ENCODE measurements around the gene KRT39. TPM values are rescaled to one million over a fixed set of nuclear protein-coding genes. Genes with fewer than 3 reads are reported as not detected.

Gene KRT39
- total and polyA plus RNA-seq, 2 of the 13 experiments (the other 11 are each of a cell fraction or from before 2014, with no cell fraction given) = 0.07 to 1.2 TPM

DNA sequence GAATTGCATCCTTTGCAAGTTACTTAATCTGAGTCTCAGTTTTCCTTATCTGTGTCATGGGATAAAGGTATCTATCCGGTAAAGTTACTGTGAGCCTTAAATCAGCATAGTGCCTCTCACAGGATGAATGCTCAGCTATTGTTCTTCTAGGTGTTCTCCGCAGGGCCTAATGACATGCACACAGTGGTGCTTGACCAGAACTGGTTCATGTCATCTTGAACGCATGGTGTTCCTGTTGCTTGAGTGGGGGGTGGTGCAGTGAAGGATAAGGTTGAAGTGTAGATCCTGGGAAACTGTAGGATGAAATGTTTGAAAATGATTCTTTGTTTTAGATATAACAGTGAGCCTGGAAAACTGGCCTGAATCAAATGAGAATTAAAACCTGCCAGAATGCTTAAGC, 13.4 kb upstream of the KRT39 start:
- intact Hi-C loops (cut with micrococcal nuclease; ENCODE audit: unreplicated experiment) = no loop called here
- WGBS (ENCODE audit: low lambda C conversion rate) = 82% methylated on average over 3 of the region's 3 CpGs
- ChIA-PET CTCF (ENCODE audit: low intra/inter-chr PET ratio, low total read pairs) (no interaction called here), POLR2A (no interaction called here)
- in situ Hi-C loops (cut with HindIII; ENCODE audit: extremely low pct_ligation_motif_present, low pct_unique_long_range_greater_than_20kb) = no loop called here
- Histone ChIP-seq H3K36me3 (replicated peaks in 1 of 2; ENCODE audit: control insufficient read depth in 1 of 2, insufficient read depth in 2 of 2, low read length in 2 of 2) (no peaks in the 10 kb centered on the region), H3K9me3 (ENCODE audit: low read length) (no peaks in the 10 kb centered on the region), H3K9ac (ENCODE audit: insufficient read depth, low read depth, low read length) (no peak overlapping the region), H3K27me3 (ENCODE audit: control insufficient read depth in 1 of 2, insufficient read depth in 2 of 2, low read length in 2 of 2) (no peaks in the 10 kb centered on the region), H3K27ac (ENCODE audit: extremely low read length, insufficient read depth, low read length) (no peak overlapping the region), H4K20me1 (ENCODE audit: insufficient read depth, low read length) (no peaks in the 10 kb centered on the region), H3K4me1 (ENCODE audit: insufficient read depth, low read length) (peaks cover 6% of the 10 kb centered on the region; the same call in 1 of the 2 replicates), H2AFZ (ENCODE audit: low read length) (no peak overlapping the region), H3K79me2 (ENCODE audit: insufficient read depth, low read length) (no peaks in the 10 kb centered on the region), H3K4me2 (ENCODE audit: low read depth, low read length) (no peak overlapping the region), H3K4me3 (replicated peaks in 1 of 3; ENCODE audit: insufficient read depth in 1 of 3, low read depth in 2 of 3, low read length in 3 of 3) (no peak overlapping the region)
- ATAC-seq = no peak
- FAIRE-seq = no peak
- BruUV-seq (replicated peaks) = no TSS peak
- TF ChIP-seq CHCHD3 (CRISPR knock-in tag; IDR thresholded peaks at IDR 0.05) (no peak), NCOA1 (CRISPR knock-in tag; IDR thresholded peaks at IDR 0.05) (no peak), SCMH1 (CRISPR knock-in tag; IDR thresholded peaks at IDR 0.05; ENCODE audit: borderline replicate concordance) (no peak), TFDP2 (CRISPR knock-in tag; IDR thresholded peaks at IDR 0.05) (no peak), ZNF629 (CRISPR knock-in tag; conservative IDR thresholded peaks at IDR 0.05) (peak; percentile 38; the same call in 1 of the 2 replicates)
- DNase-seq (ENCODE audit: low spot score) = no peak

GRCh38 chr17:40978575-40979151, 11.9 kb upstream of the KRT39 start:
- no peak overlapping the region for H2AFZ ChIP-seq (ENCODE audit: low read length)
- FAIRE-seq = no peak
- BruUV-seq (replicated peaks) = no TSS peak
- H3K36me3 ChIP-seq (replicated peaks in 1 of 2; ENCODE audit: control insufficient read depth in 1 of 2, insufficient read depth in 2 of 2, low read length in 2 of 2) = no peaks in the 10 kb centered on the region
- intact Hi-C loops (cut with micrococcal nuclease; ENCODE audit: unreplicated experiment) (no loop called here), in situ Hi-C loops (cut with HindIII; ENCODE audit: extremely low pct_ligation_motif_present, low pct_unique_long_range_greater_than_20kb) (no loop called here)
- H3K4me1 ChIP-seq (ENCODE audit: insufficient read depth, low read length) = peaks cover 6% of the 10 kb centered on the region; the same call in 1 of the 2 replicates
- TF ChIP-seq MAFF (IDR thresholded peaks at IDR 0.05; ENCODE audit: low read depth, low read length) (no peak), ZNF317 (CRISPR knock-in tag; IDR thresholded peaks at IDR 0.05) (no peak), ZBTB4 (CRISPR knock-in tag; IDR thresholded peaks at IDR 0.05; ENCODE audit: borderline replicate concordance) (no peak)
- no peak overlapping the region for H3K9ac ChIP-seq (ENCODE audit: insufficient read depth, low read depth, low read length)
- H3K4me2 ChIP-seq (ENCODE audit: low read depth, low read length) = no peak overlapping the region
- no peak for DNase-seq (ENCODE audit: low spot score)
- H3K79me2 ChIP-seq (ENCODE audit: insufficient read depth, low read length) = no peaks in the 10 kb centered on the region
- H3K27ac ChIP-seq (ENCODE audit: extremely low read length, insufficient read depth, low read length) = no peak overlapping the region
- no peak for ATAC-seq
- ChIA-PET POLR2A (no interaction called here), CTCF (ENCODE audit: low intra/inter-chr PET ratio, low total read pairs) (no interaction called here)
- no peaks in the 10 kb centered on the region for H3K27me3 ChIP-seq (ENCODE audit: control insufficient read depth in 1 of 2, insufficient read depth in 2 of 2, low read length in 2 of 2)
- no peaks in the 10 kb centered on the region for H4K20me1 ChIP-seq (ENCODE audit: insufficient read depth, low read length)
- no peaks in the 10 kb centered on the region for H3K9me3 ChIP-seq (ENCODE audit: low read length)
- WGBS (ENCODE audit: low lambda C conversion rate) = 74% methylated on average over 13 of the region's 13 CpGs
- no peak overlapping the region for H3K4me3 ChIP-seq (replicated peaks in 1 of 3; ENCODE audit: insufficient read depth in 1 of 3, low read depth in 2 of 3, low read length in 3 of 3)

Data from HepG2 (cell line).